Osteocyte (in vitro differentiated cells): ENCODE results near the gene CACNB1. TPM values are rescaled to one million over a fixed set of nuclear protein-coding genes. Genes with fewer than 3 reads are reported as not detected.

Experiments
- DNase-seq: peaks from one replicate; pipeline ENCODE4 v3.0.0; 2021; ENCODE audit warnings: mixed read lengths; ENCODE audit not compliant: unreplicated experiment; ENCODE audit errors: extremely low spot score
- H3K27ac Mint-ChIP-seq: one replicate; pipeline ENCODE4 v1.8.0; 2021; ENCODE audit warnings: mild to moderate bottlenecking, mixed read lengths; ENCODE audit not compliant: unreplicated experiment
- H3K27me3 Mint-ChIP-seq: one replicate; pipeline ENCODE4 v1.8.0; 2021; ENCODE audit warnings: mixed read lengths; ENCODE audit not compliant: unreplicated experiment
- H3K36me3 Mint-ChIP-seq: one replicate; pipeline ENCODE4 v1.8.0; 2021; ENCODE audit warnings: mixed read lengths; ENCODE audit not compliant: unreplicated experiment
- H3K4me1 Mint-ChIP-seq: one replicate; pipeline ENCODE4 v1.8.0; 2021; ENCODE audit warnings: mixed read lengths; ENCODE audit not compliant: unreplicated experiment
- H3K4me3 Mint-ChIP-seq: one replicate; pipeline ENCODE4 v1.8.0; 2021; ENCODE audit warnings: mild to moderate bottlenecking, moderate library complexity, mixed read lengths; ENCODE audit not compliant: unreplicated experiment
- H3K9me3 Mint-ChIP-seq: one replicate; pipeline ENCODE4 v1.8.0; 2021; ENCODE audit warnings: mixed read lengths; ENCODE audit not compliant: unreplicated experiment
- total RNA-seq: library from RNA; stranded (reverse); gene quantifications from 2 replicates; pipeline ENCODE4 v1.2.1, GENCODE V29; 2021
- TF ChIP-seq, protein P1 (sequence below): fragments of 200-600 bp; sonication (generic); IDR thresholded peaks from 2 replicates; pipeline ENCODE4 v1.5.0; 2021; ENCODE audit warnings: antibody characterized with exemption, mild to moderate bottlenecking, moderate library complexity

The CACNB1 gene
- total RNA-seq, 1 donor from 2014 or later = 15.4 TPM

DNA sequence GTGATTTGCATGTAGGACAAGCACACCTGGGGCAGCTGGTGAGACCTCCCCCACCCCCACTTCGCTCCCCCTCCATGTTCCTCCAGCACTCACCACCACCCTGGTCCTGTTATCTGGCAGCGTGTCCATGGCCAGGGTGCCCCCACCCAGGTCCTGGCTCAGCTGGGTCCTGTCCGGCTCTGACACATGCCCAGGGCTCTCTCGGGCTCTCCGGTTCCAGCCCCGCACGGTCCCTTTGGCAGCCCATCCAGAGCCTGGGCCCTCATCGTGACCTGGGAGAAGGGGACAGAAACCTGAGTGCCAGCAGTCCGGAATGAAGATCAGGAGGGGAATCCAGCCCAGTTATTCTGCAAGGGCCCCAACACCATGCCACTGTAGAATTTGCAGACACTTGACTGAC lies 57.9 kb downstream of the CACNB1 start:
- no peak for DNase-seq
- Mint-ChIP-seq H3K27me3 (no peaks in the 10 kb centered on the region), H3K27ac (peak overlapping the region; percentile 87), H3K4me1 (peaks cover 54% of the 10 kb centered on the region), H3K9me3 (no peaks in the 10 kb centered on the region), H3K4me3 (no peak overlapping the region), H3K36me3 (no peaks in the 10 kb centered on the region)
- TF ChIP-seq, protein P1, sequence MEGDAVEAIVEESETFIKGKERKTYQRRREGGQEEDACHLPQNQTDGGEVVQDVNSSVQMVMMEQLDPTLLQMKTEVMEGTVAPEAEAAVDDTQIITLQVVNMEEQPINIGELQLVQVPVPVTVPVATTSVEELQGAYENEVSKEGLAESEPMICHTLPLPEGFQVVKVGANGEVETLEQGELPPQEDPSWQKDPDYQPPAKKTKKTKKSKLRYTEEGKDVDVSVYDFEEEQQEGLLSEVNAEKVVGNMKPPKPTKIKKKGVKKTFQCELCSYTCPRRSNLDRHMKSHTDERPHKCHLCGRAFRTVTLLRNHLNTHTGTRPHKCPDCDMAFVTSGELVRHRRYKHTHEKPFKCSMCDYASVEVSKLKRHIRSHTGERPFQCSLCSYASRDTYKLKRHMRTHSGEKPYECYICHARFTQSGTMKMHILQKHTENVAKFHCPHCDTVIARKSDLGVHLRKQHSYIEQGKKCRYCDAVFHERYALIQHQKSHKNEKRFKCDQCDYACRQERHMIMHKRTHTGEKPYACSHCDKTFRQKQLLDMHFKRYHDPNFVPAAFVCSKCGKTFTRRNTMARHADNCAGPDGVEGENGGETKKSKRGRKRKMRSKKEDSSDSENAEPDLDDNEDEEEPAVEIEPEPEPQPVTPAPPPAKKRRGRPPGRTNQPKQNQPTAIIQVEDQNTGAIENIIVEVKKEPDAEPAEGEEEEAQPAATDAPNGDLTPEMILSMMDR = no peak

DNA sequence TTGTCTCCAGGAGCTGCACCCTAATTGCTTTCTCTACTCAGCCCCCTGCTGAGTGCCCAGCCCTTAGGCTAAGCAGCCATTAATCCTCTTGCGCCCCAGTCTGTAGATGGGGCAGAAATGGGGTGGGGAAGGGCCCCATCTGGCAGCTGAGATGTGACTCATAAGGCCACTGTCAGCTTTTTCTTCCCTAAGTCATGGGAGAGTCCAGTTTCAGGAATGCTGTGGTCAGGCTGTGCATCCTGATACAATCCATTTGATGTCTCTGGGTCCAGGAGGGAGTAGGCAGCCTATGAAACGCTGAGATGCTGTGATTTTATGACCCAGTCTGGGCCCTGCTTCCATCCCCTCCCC lies 58.3 kb downstream of the CACNB1 start:
- H3K36me3 Mint-ChIP-seq = no peaks in the 10 kb centered on the region
- no peaks in the 10 kb centered on the region for H3K27me3 Mint-ChIP-seq
- no peak for DNase-seq
- H3K4me1 Mint-ChIP-seq = peaks cover 54% of the 10 kb centered on the region
- no peak overlapping the region for H3K4me3 Mint-ChIP-seq
- H3K27ac Mint-ChIP-seq = peak overlapping the region; percentile 87
- no peaks in the 10 kb centered on the region for H3K9me3 Mint-ChIP-seq
- TF ChIP-seq, protein P1 = no peak

DNA sequence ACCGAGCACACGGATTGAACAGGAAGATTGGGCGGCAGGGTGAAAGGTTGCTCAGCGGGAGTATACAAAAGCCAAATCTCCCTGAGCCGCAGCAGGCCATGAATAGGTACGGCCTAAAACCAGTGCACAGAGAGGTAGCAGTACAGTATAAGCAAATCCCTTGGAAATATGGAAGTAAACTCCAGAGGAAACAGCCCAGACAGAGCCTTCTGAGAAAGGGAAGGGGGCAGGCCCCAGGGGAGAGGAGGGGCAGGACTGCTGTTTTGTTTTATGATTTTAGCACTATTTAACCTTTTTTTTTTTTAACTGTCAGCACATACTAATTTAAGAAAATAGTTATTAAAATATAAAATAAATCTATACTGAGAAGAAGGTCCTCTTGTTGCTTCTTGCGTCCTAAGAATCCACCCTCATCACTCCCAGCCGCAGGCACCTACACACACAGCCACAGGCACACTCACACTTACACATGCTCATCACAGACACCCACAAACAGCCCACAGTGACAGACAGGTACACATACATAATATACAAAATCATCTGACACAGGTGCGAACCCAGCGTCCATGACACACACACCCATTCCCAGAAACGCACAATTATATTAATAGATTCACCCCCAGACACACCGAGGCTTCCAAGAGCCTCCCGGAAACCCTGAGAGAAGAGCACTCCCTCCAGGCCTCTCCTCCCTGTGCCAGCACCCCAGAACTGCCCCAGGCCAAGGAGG lies 58.9 kb downstream of the CACNB1 start:
- Mint-ChIP-seq H3K9me3 (no peaks in the 10 kb centered on the region), H3K27ac (peak overlapping the region; percentile 87), H3K4me1 (peaks cover 48% of the 10 kb centered on the region), H3K4me3 (peak overlapping the region; percentile 15), H3K36me3 (no peaks in the 10 kb centered on the region), H3K27me3 (no peaks in the 10 kb centered on the region)
- TF ChIP-seq, protein P1 = no peak
- DNase-seq = no peak

DNA sequence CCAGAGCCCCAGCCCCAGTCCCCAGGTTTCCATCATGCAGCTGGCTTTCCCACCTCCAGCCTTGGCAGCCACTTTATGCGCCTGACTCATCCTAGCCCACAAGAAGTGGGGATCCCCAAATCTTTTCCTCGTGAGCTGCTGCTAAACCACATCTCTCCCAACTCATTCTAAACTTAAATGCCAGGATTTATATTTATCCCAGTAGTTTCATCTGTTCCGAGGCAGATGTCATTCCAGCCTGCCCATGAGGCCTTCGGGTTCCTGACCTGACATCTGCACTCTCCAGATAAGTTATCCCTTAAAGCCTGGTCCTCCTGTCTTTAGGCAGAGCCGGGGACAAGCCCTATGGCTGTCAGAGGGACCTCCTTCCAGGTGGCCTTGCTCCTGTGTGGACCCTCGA lies 62.6 kb downstream of the CACNB1 start:
- TF ChIP-seq, protein P1 = no peak
- no peaks in the 10 kb centered on the region for H3K36me3 Mint-ChIP-seq
- H3K4me1 Mint-ChIP-seq = peaks cover 60% of the 10 kb centered on the region
- no peak overlapping the region for H3K4me3 Mint-ChIP-seq
- DNase-seq = no peak
- H3K27me3 Mint-ChIP-seq = no peaks in the 10 kb centered on the region
- H3K9me3 Mint-ChIP-seq = no peaks in the 10 kb centered on the region
- no peak overlapping the region for H3K27ac Mint-ChIP-seq

DNA sequence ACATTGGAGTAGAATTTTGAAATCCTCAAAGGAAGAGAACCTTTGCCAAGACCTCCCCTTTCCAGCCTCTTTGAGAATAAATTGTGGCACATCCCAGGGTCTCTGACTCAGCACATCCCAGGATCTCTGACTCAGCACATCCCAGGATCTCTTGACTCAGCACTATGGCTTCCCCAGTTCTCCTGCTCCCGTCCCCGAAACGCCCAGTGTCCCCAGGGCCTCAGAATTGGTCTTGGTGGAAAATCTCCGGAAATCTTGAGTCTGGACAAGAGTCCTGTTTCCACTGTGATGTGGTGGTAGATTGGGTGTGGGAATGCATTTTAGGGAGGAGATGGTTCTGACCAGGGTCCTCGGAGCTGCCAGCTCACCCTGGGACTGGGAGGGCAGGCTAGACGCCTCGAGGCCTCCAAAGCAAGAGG lies 65.3 kb downstream of the CACNB1 start:
- DNase-seq = no peak
- H3K4me1 Mint-ChIP-seq = peaks cover 35% of the 10 kb centered on the region
- no peaks in the 10 kb centered on the region for H3K36me3 Mint-ChIP-seq
- peak overlapping the region; percentile 94 for H3K27ac Mint-ChIP-seq
- H3K27me3 Mint-ChIP-seq = no peaks in the 10 kb centered on the region
- TF ChIP-seq, protein P1 = no peak
- no peak overlapping the region for H3K4me3 Mint-ChIP-seq
- no peaks in the 10 kb centered on the region for H3K9me3 Mint-ChIP-seq
